ENCODE measurements around the gene LRRC37A2.
"Not testable (repeated sequence)": the region's sequence is repeated elsewhere in the genome, so short reads cannot be mapped to it uniquely, and the experiment has no call there.

- not testable (repeated sequence) for TF ChIP-seq POLR2A (IDR thresholded peaks at IDR 0.05; ENCODE audit: low read length); GATA1 (IDR thresholded peaks at IDR 0.05; ENCODE audit: low read depth, low read length)
Measured at GRCh38 chr17:46467618-46468017, 44.6 kb upstream of the LRRC37A2 start.

Measured in erythroblast (primary cell).